Suppressor macrophage treated with lipopolysaccharide for 4 hours (primary cell): ENCODE results near the gene PRL.

Source experiments
- DNase-seq: peaks from one replicate; pipeline ENCODE4 v3.0.0-alpha.2; 2020

Gene PRL

GRCh38 chr6:22294301-22294700 is 2.5 kb downstream of the PRL start:
- no peak for DNase-seq

- DNase-seq: no peak
Observed at GRCh38 chr6:22290045-22290444, 6.8 kb downstream of the PRL start.

GRCh38 chr6:22288721-22289120 is 8.1 kb downstream of the PRL start:
- DNase-seq: no peak

GRCh38 chr6:22284666-22285065 is 12.2 kb downstream of the PRL start:
- DNase-seq: no peak

- DNase-seq: no peak
Observed at GRCh38 chr6:22281341-22282085, 15.3 kb downstream of the PRL start.

GRCh38 chr6:22279427-22279826 is 17.4 kb downstream of the PRL start:
- no peak for DNase-seq

GRCh38 chr6:22271081-22271480 is 25.8 kb downstream of the PRL start:
- DNase-seq: peak; percentile 6

GRCh38 chr6:22263748-22264147 is 33.1 kb downstream of the PRL start:
- no peak for DNase-seq

- DNase-seq: no peak
Observed at GRCh38 chr6:22254886-22255285, 42.0 kb downstream of the PRL start.

- DNase-seq: no peak
Observed at GRCh38 chr6:22253955-22254655, 42.7 kb downstream of the PRL start.

- DNase-seq: no peak
Observed at GRCh38 chr6:22251348-22251747, 45.5 kb downstream of the PRL start.

- no peak for DNase-seq
Observed at GRCh38 chr6:22250486-22250885, 46.4 kb downstream of the PRL start.

- no peak for DNase-seq
Observed at GRCh38 chr6:22249711-22250350, 47.0 kb downstream of the PRL start.

GRCh38 chr6:22248513-22249308 is 48.1 kb downstream of the PRL start:
- DNase-seq: no peak

- DNase-seq: no peak
Observed at GRCh38 chr6:22247916-22248482, 48.8 kb downstream of the PRL start.

GRCh38 chr6:22240025-22240424 is 56.8 kb downstream of the PRL start:
- no peak for DNase-seq

- no peak for DNase-seq
Observed at GRCh38 chr6:22239261-22239921, 57.4 kb downstream of the PRL start.

- no peak for DNase-seq
Observed at GRCh38 chr6:22238861-22239260, 58.0 kb downstream of the PRL start.

- no peak for DNase-seq
Observed at GRCh38 chr6:22237526-22237925, 59.3 kb downstream of the PRL start.
